Chondrocyte (in vitro differentiated cells): ENCODE results near the gene ABTB2. TPM values are rescaled to one million over a fixed set of nuclear protein-coding genes. Genes with fewer than 3 reads are reported as not detected.
A peak's percentile ranks its signal among the peaks of the same experiment; 100 is the strongest.

Source experiments
- DNase-seq: peaks from one replicate; pipeline ENCODE4 v3.0.0; 2021; ENCODE audit warnings: mixed read lengths, low spot score
- H3K27ac Mint-ChIP-seq: one replicate; pipeline ENCODE4 v1.8.0; 2021; ENCODE audit warnings: mild to moderate bottlenecking, moderate library complexity, mixed read lengths; ENCODE audit not compliant: unreplicated experiment
- H3K27me3 Mint-ChIP-seq: 2 replicates; pipeline ENCODE4 v1.8.0; 2021; ENCODE audit warnings: low read depth, mixed read lengths
- H3K36me3 Mint-ChIP-seq: 2 replicates; pipeline ENCODE4 v1.8.0; 2021; ENCODE audit warnings: low read depth, mixed read lengths
- H3K4me1 Mint-ChIP-seq: 2 replicates; pipeline ENCODE4 v1.8.0; 2021; ENCODE audit warnings: low read depth, mild to moderate bottlenecking, mixed read lengths
- H3K4me3 Mint-ChIP-seq: one replicate; pipeline ENCODE4 v1.8.0; 2021; ENCODE audit warnings: mild to moderate bottlenecking, moderate library complexity, mixed read lengths; ENCODE audit not compliant: unreplicated experiment
- H3K9me3 Mint-ChIP-seq: 2 replicates; pipeline ENCODE4 v1.8.0; 2021; ENCODE audit warnings: low read depth, mixed read lengths
- CTCF ChIP-seq: fragments of 200-600 bp; sonication (generic); IDR thresholded peaks from 2 replicates; pipeline ENCODE4 v1.5.0; 2021; ENCODE audit warnings: antibody characterized with exemption, mild to moderate bottlenecking, moderate library complexity
- total RNA-seq: library from RNA; stranded (reverse); gene quantifications from 3 replicates; pipeline ENCODE4 v1.2.1, GENCODE V29; 2021

Gene ABTB2
- total RNA-seq, 1 donor from 2014 or later: 3.1 TPM

GRCh38 chr11:34151166-34151565 lies 206.6 kb downstream of the ABTB2 start:
- Mint-ChIP-seq H3K27me3 (no peaks in the 10 kb centered on the region), H3K36me3 (peaks cover 14% of the 10 kb centered on the region), H3K27ac (no peak overlapping the region), H3K4me1 (peaks cover 5% of the 10 kb centered on the region), H3K4me3 (no peak overlapping the region), H3K9me3 (no peaks in the 10 kb centered on the region)
- no peak for TF ChIP-seq CTCF
- DNase-seq: peak; percentile 4

DNA sequence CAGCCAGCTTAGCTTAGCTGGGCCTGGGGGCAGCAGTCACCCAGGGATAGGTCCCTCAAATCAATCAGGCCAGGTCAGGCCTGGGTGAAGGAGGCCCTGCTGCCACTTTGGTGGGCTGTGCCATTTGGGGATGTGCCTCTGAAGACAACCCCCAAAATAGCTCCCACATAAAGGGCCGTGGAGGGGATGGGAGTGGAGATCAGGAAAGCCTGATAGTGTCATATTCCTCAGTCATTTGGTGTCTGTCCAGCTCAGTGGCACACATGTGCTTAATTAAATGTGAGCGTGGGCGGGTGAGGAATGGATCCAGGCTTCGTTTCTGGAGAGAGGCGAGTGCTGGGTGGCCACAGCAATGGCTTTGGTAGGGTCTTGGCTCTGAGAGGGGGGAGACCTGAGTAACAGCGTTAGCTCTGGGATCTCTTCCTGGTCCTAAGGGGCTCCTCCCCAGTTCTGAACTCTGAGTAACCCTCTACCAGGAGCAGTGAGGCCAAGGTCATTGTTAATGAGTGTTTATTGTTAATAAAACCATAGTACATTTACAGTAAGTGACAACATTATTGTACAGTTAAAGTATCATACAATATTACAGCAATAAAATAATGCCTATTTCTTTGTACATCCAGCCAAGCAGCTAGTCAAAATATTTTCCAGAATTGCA lies 207.2 kb downstream of the ABTB2 start:
- H3K9me3 Mint-ChIP-seq: no peaks in the 10 kb centered on the region
- no peaks in the 10 kb centered on the region for H3K27me3 Mint-ChIP-seq
- H3K36me3 Mint-ChIP-seq: peaks cover 18% of the 10 kb centered on the region
- H3K4me1 Mint-ChIP-seq: peaks cover 5% of the 10 kb centered on the region
- DNase-seq: peak; percentile 68
- no peak overlapping the region for H3K4me3 Mint-ChIP-seq
- no peak for TF ChIP-seq CTCF
- H3K27ac Mint-ChIP-seq: no peak overlapping the region

GRCh38 chr11:34149786-34150185 lies 208.0 kb downstream of the ABTB2 start:
- Mint-ChIP-seq H3K4me3 (no peak overlapping the region), H3K4me1 (peaks cover 2% of the 10 kb centered on the region), H3K27ac (no peak overlapping the region), H3K9me3 (no peaks in the 10 kb centered on the region), H3K36me3 (peaks cover 20% of the 10 kb centered on the region), H3K27me3 (no peaks in the 10 kb centered on the region)
- peak; percentile 62 for TF ChIP-seq CTCF
- DNase-seq: no peak

DNA sequence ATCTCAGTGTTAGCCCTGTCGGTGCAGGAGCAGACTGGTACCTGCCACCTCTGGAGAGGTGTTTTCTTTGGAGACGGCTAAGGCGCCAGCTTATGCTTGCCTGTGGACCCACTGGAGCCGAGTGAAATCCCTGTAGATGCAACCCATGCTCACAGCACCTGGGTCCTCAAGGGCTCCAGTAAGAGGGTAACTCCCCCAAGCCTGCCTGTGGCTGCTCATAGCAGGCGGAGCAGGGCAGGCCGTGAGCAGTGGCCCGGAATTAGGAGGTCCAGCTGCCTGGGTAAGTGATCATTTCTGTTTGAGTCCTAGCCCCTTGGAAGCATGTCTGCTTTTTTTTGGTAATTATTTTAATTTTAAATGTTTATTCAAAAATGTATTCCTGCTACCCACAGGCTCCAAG lies 208.5 kb downstream of the ABTB2 start:
- Mint-ChIP-seq H3K27ac (no peak overlapping the region), H3K9me3 (no peaks in the 10 kb centered on the region), H3K27me3 (no peaks in the 10 kb centered on the region), H3K36me3 (peaks cover 20% of the 10 kb centered on the region), H3K4me1 (no peaks in the 10 kb centered on the region), H3K4me3 (no peak overlapping the region)
- DNase-seq: peak; percentile 26
- no peak for TF ChIP-seq CTCF

GRCh38 chr11:34148504-34149165 lies 209.2 kb downstream of the ABTB2 start:
- Mint-ChIP-seq H3K9me3 (no peaks in the 10 kb centered on the region), H3K27me3 (no peaks in the 10 kb centered on the region), H3K4me1 (no peaks in the 10 kb centered on the region), H3K27ac (no peak overlapping the region), H3K4me3 (no peak overlapping the region), H3K36me3 (peaks cover 20% of the 10 kb centered on the region)
- peak; percentile 47 for DNase-seq
- TF ChIP-seq CTCF: no peak
